ENCODE results near the gene SLC13A3.

The SLC13A3 gene

GRCh38 chr20:46644733-46645132 lies 6.5 kb downstream of the SLC13A3 start:
- Mint-ChIP-seq H3K36me3 (ENCODE audit: low read depth) (no peaks in the 10 kb centered on the region), H3K4me3 (no peak overlapping the region), H3K27ac (no peak overlapping the region), H3K9me3 (no peaks in the 10 kb centered on the region), H3K4me1 (no peaks in the 10 kb centered on the region), H3K27me3 (ENCODE audit: low read depth, poor library complexity) (peaks cover 28% of the 10 kb centered on the region)
- DNase-seq = no peak
- no peak for TF ChIP-seq CTCF (IDR thresholded peaks at IDR 0.05)

DNA sequence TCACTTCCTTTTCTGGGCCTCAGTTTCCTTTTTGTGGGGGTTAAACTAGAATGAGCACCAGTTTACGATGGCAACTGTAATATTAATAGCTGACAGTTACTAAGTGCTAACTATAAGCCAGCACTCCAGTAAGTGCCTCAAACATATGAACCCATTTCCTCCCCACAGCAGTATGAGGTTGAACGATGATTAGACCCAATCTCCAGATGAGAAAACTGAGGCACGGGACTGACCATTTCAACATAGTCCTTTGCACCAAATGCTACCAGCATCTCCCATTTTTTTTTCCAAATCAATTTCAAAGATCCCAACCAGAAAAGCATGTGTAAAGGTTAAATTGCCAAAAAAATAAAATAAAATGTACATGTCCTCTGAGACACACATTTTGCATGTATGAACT lies 7.1 kb downstream of the SLC13A3 start:
- TF ChIP-seq CTCF (IDR thresholded peaks at IDR 0.05) = no peak
- H3K4me1 Mint-ChIP-seq = no peaks in the 10 kb centered on the region

DNA sequence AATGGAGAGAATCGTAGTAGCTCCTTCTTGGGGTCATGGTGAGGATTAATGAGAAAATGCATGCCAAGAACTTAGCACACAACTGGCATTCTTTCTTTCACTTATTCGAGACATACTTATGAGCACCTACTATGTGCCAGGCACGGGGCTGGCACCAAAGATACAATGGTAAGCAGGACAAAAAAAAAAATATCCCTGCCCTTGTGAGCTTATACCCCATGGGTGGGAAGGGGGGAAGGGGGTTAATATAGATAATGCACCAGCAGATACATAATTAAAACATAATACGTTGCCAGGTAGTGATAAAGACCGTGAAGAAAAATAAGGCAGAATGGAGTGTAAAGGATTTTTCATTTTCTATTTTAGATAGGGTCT lies 8.3 kb downstream of the SLC13A3 start:
- peaks cover 17% of the 10 kb centered on the region for H3K27me3 Mint-ChIP-seq (ENCODE audit: low read depth, poor library complexity)
- H3K4me1 Mint-ChIP-seq = no peaks in the 10 kb centered on the region
- no peak overlapping the region for H3K27ac Mint-ChIP-seq
- DNase-seq = no peak
- no peak for TF ChIP-seq CTCF (IDR thresholded peaks at IDR 0.05)
- no peaks in the 10 kb centered on the region for H3K9me3 Mint-ChIP-seq
- no peaks in the 10 kb centered on the region for H3K36me3 Mint-ChIP-seq (ENCODE audit: low read depth)
- no peak overlapping the region for H3K4me3 Mint-ChIP-seq

More for the DNA sequence above, 7.1 kb downstream of the SLC13A3 start:
- H3K9me3 Mint-ChIP-seq = no peaks in the 10 kb centered on the region
- H3K27ac Mint-ChIP-seq = no peak overlapping the region
- H3K36me3 Mint-ChIP-seq (ENCODE audit: low read depth) = no peaks in the 10 kb centered on the region
- H3K27me3 Mint-ChIP-seq (ENCODE audit: low read depth, poor library complexity) = peaks cover 22% of the 10 kb centered on the region
- no peak for DNase-seq
- H3K4me3 Mint-ChIP-seq = no peak overlapping the region

- no peaks in the 10 kb centered on the region for H3K9me3 Mint-ChIP-seq
- DNase-seq = no peak
- peaks cover 13% of the 10 kb centered on the region for H3K27me3 Mint-ChIP-seq (ENCODE audit: low read depth, poor library complexity)
- H3K27ac Mint-ChIP-seq = no peak overlapping the region
- TF ChIP-seq CTCF (IDR thresholded peaks at IDR 0.05) = no peak
- H3K36me3 Mint-ChIP-seq (ENCODE audit: low read depth) = no peaks in the 10 kb centered on the region
- no peak overlapping the region for H3K4me3 Mint-ChIP-seq
- no peaks in the 10 kb centered on the region for H3K4me1 Mint-ChIP-seq
Observed at GRCh38 chr20:46642265-46642968, 8.8 kb downstream of the SLC13A3 start.

DNA sequence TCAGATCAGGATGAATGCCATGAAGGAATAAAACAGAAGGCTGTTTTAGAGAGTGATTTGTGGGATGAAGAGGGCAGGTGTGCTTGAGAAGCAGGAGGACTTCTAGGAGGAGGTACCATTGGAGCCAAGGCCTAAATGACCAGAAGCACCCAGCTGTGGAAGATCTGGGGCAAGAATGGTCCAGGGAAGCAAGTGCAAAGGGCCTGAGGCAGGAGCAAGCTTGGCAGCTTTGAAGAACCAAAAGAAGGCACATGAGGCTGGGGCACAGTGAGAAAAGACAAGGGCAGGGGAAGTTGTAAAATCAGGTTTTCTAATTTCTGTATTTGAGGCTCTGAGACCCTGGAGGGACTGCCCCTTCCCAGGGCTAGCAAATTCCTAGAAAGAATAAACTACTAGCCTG lies 9.8 kb downstream of the SLC13A3 start:
- Mint-ChIP-seq H3K4me1 (no peaks in the 10 kb centered on the region), H3K9me3 (no peaks in the 10 kb centered on the region), H3K27me3 (ENCODE audit: low read depth, poor library complexity) (peaks cover 10% of the 10 kb centered on the region), H3K36me3 (ENCODE audit: low read depth) (no peaks in the 10 kb centered on the region), H3K4me3 (no peak overlapping the region), H3K27ac (no peak overlapping the region)
- no peak for DNase-seq
- no peak for TF ChIP-seq CTCF (IDR thresholded peaks at IDR 0.05)
